ENCODE measurements around the gene ADAD2. TPM values are rescaled to one million over a fixed set of nuclear protein-coding genes. Genes with fewer than 3 reads are reported as not detected.

The ADAD2 gene
- total and polyA plus RNA-seq, 9 of the 15 experiments (the other 6 are each of a cell fraction or from before 2014, with no cell fraction given), result 0.07 TPM; not detected in 8

DNA sequence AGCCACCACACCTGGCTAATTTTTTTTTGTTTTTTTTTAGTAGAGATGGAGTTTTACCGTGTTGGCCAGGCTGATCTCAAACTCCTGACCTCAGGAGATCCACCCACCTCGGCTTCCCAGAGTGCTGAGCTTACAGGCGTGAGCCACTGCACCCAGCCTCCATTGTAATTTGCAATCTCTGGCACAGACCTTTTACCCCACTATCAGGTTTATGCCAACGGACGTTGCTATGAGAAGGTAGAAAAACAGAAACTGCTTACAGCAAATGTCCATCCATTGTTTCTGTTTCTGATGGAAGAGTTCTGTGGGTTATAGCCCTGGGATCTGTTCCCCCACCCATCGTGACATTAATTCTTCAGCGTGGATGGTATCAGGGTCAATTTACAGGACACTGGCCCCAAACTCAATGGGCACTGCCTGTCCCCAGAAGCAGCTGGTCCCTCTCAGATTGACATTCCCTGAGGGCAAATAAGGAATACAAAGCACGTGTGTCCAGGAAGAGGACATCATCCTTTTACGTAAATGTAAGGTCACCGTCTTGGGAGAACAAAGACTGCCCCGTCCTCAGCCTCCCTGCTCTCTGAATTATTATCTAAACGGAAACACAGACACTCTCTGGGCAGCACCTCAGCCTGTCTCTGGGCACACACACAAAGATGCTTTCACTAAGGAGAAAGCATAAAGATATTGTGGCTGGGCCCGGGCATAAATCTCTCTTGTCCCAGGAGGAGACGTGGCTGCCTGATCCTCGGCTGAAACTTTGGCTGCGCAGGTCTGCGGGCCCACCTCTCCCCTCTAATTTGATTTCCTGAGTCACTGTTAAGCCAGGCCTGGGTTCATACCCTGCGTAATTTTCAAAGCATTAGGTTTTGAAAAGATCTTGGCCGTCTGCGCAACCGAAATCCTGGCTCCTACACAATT is 43.6 kb downstream of the ADAD2 start:
- Histone ChIP-seq H3K79me2 (ENCODE audit: control insufficient read depth, insufficient read depth, low read length) (no peaks in the 10 kb centered on the region), H3K27ac (ENCODE audit: extremely low read depth, low read depth, low read length) (no peak overlapping the region), H3K36me3 (ENCODE audit: control insufficient read depth, insufficient read depth, low read length) (no peaks in the 10 kb centered on the region), H3K9ac (ENCODE audit: insufficient read depth in 1 of 2, low read depth in 2 of 2, low read length in 2 of 2) (no peak overlapping the region), H4K20me1 (replicated peaks; ENCODE audit: control insufficient read depth, insufficient read depth, low read length) (peaks cover 13% of the 10 kb centered on the region; the same call in 1 of the 2 replicates), H3K9me1 (ENCODE audit: control insufficient read depth, insufficient read depth, low read length) (no peaks in the 10 kb centered on the region), H3K9me3 (replicated peaks; ENCODE audit: control insufficient read depth, insufficient read depth, low read depth, low read length) (no peaks in the 10 kb centered on the region), H3K27me3 (ENCODE audit: control insufficient read depth in 2 of 2, insufficient read depth in 2 of 2, low read length in 2 of 2) (peaks cover 48 to 64% of the 10 kb centered on the region in 2 experiments), H2AFZ (ENCODE audit: low read depth, low read length) (no peak overlapping the region), H3K4me3 (no peak overlapping the region), H3K4me1 (replicated peaks in 1 of 2; ENCODE audit: control insufficient read depth in 2 of 2, insufficient read depth in 2 of 2, low read length in 2 of 2) (peaks cover 0 to 11% of the 10 kb centered on the region in 2 experiments; a peak in 1 of 5 replicates), H3K4me2 (ENCODE audit: insufficient read depth, low read length) (no peak overlapping the region)
- ChIA-PET CTCF (ENCODE audit: low intra/inter-chr PET ratio) (no interaction called here), POLR2A (interaction anchor here (0.6 to 0.7 kb wide), 2 partner anchors 117 to 773 kb away, joined by 3 read pairs; no protein-coding TSS in a partner anchor)
- WGBS (ENCODE audit: insufficient coverage, low coverage, missing lambda C conversion rate), result 11% methylated on average over 21 of the region's 21 CpGs
- in situ Hi-C loops (cut with MboI) (no loop called here), intact Hi-C loops (cut with micrococcal nuclease) (no loop called here)
- ATAC-seq (no peak), FAIRE-seq (no peak), DNase-seq (ENCODE audit: extremely low read depth in 1 of 4, low spot score in 3 of 4) (no peak)
- no TSS peak for BruUV-seq (replicated peaks)
- no peak for TF ChIP-seq NFXL1 (CRISPR knock-in tag; IDR thresholded peaks at IDR 0.05)

- ChIA-PET CTCF (ENCODE audit: low intra/inter-chr PET ratio) (no interaction called here), POLR2A (interaction anchor here (1.3 kb wide), 1 partner anchor 18 kb away, joined by 4 read pairs; no protein-coding TSS in a partner anchor)
- Histone ChIP-seq H3K4me1 (replicated peaks in 1 of 2; ENCODE audit: control insufficient read depth in 2 of 2, insufficient read depth in 2 of 2, low read length in 2 of 2) (peaks cover 0 to 7% of the 10 kb centered on the region in 2 experiments; a peak in 1 of 5 replicates), H3K27ac (ENCODE audit: extremely low read depth, low read depth, low read length) (no peak overlapping the region), H3K9me1 (ENCODE audit: control insufficient read depth, insufficient read depth, low read length) (no peaks in the 10 kb centered on the region), H3K4me2 (ENCODE audit: insufficient read depth, low read length) (no peak overlapping the region), H3K27me3 (ENCODE audit: control insufficient read depth in 2 of 2, insufficient read depth in 2 of 2, low read length in 2 of 2) (peaks cover 59 to 69% of the 10 kb centered on the region in 2 experiments), H3K9ac (ENCODE audit: insufficient read depth in 1 of 2, low read depth in 2 of 2, low read length in 2 of 2) (no peak overlapping the region), H3K36me3 (ENCODE audit: control insufficient read depth, insufficient read depth, low read length) (no peaks in the 10 kb centered on the region), H2AFZ (ENCODE audit: low read depth, low read length) (no peak overlapping the region), H4K20me1 (replicated peaks; ENCODE audit: control insufficient read depth, insufficient read depth, low read length) (peaks cover 13% of the 10 kb centered on the region; the same call in 1 of the 2 replicates), H3K9me3 (replicated peaks; ENCODE audit: control insufficient read depth, insufficient read depth, low read depth, low read length) (no peaks in the 10 kb centered on the region), H3K79me2 (ENCODE audit: control insufficient read depth, insufficient read depth, low read length) (no peaks in the 10 kb centered on the region), H3K4me3 (no peak overlapping the region)
- no peak; the same call in 2 of the 3 replicates for ATAC-seq
- no peak for FAIRE-seq
- no TSS peak for BruUV-seq (replicated peaks)
- under 1% methylated on average over 24 of the region's 25 CpGs for WGBS (ENCODE audit: insufficient coverage, low coverage, missing lambda C conversion rate)
- in situ Hi-C loops (cut with MboI), result no loop called here
- intact Hi-C loops (cut with micrococcal nuclease), result no loop called here
- DNase-seq (ENCODE audit: extremely low read depth in 1 of 4, low spot score in 3 of 4), result no peak
- TF ChIP-seq STAT5B (CRISPR knock-in tag; IDR thresholded peaks at IDR 0.05) (no peak), SP2 (IDR thresholded peaks at IDR 0.05; ENCODE audit: extremely low read depth, low read depth, low read length, poor library complexity, severe bottlenecking) (no peak), DEAF1 (CRISPR knock-in tag; IDR thresholded peaks at IDR 0.05) (no peak), POLR3A (IDR thresholded peaks at IDR 0.05; ENCODE audit: borderline replicate concordance, extremely low read depth, insufficient read depth, insufficient read length) (no peak), TBL1XR1 (IDR thresholded peaks at IDR 0.05; ENCODE audit: low read length in 2 of 2) (no peak), USF1 (CRISPR knock-in tag; IDR thresholded peaks at IDR 0.05) (no peak), PTBP1 (IDR thresholded peaks at IDR 0.05; ENCODE audit: low read depth, low read length) (no peak), ZNF77 (CRISPR knock-in tag; IDR thresholded peaks at IDR 0.05) (no peak)
- TF ChIP-seq, protein P1, sequence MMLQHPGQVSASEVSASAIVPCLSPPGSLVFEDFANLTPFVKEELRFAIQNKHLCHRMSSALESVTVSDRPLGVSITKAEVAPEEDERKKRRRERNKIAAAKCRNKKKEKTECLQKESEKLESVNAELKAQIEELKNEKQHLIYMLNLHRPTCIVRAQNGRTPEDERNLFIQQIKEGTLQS (IDR thresholded peaks at IDR 0.05), result no peak
- TF ChIP-seq, protein P1 (CRISPR knock-in tag; conservative IDR thresholded peaks at IDR 0.05), result no peak
Observed at GRCh38 chr16:84236671-84237070, 45.7 kb downstream of the ADAD2 start.

All from K562 (cell line).